Esophagus squamous epithelium (tissue), 5 donors: ENCODE data around the gene MAPK8IP3. TPM values are rescaled to one million over a fixed set of nuclear protein-coding genes. Genes with fewer than 3 reads are reported as not detected.

Experiments
- DNase-seq: peaks from one replicate; lab custom pipeline; 2025; lab: John Stamatoyannopoulos, UW
- H3K27ac ChIP-seq, 4 donors: fragments of 200-600 bp; sonication (generic); one replicate each; pipeline ENCODE4 v1.5.1; 2016 to 2019; ENCODE audit warnings: mild to moderate bottlenecking in 1 of 4
- H3K27me3 ChIP-seq, 4 donors: fragments of 200-600 bp; sonication (generic); 1 replicate in 3 of 4; 2 replicates in 1 of 4; pipeline versions ENCODE4 v1.5.1 to v1.6.0; 2017 to 2021; ENCODE audit warnings: antibody characterized with exemption in 1 of 4
- H3K36me3 ChIP-seq, 3 donors: fragments of 200-600 bp; sonication (generic); one replicate each; pipeline ENCODE4 v1.5.1; 2016 to 2019
- H3K4me1 ChIP-seq, 3 donors: fragments of 200-600 bp; sonication (generic); one replicate each; pipeline ENCODE4 v1.5.1; 2017 to 2019
- H3K4me3 ChIP-seq, 4 donors: fragments of 200-600 bp; sonication (generic); 1 replicate in 3 of 4; 2 replicates in 1 of 4; pipeline ENCODE4 v1.5.1; 2016 to 2019; ENCODE audit warnings: mild to moderate bottlenecking in 2 of 4, moderate library complexity in 1 of 4
- H3K9me3 ChIP-seq, 3 donors: fragments of 200-600 bp; sonication (generic); one replicate each; pipeline ENCODE4 v1.5.1; 2016 to 2019
- CTCF ChIP-seq, 6 experiments: fragments of 450-650 bp in 4 of 6; fragments of 200-600 bp in 2 of 6; sonication (generic) in 2 of 6; IDR thresholded peaks; one replicate each; pipeline ENCODE4 v1.5.1; 2016 to 2019; ENCODE audit warnings: antibody characterized with exemption in 6 of 6, mild to moderate bottlenecking in 4 of 6, moderate library complexity in 4 of 6
- POLR2A ChIP-seq, 4 donors: fragments of 450-650 bp; IDR thresholded peaks; one replicate each; pipeline ENCODE4 v1.6.1; 2017; ENCODE audit warnings: antibody characterized with exemption in 4 of 4, mild to moderate bottlenecking in 4 of 4, moderate library complexity in 3 of 4
- WGBS, 2 donors: methylation state at CpG; one replicate each; pipeline ENCODE4 v1.1.5; 2018; 5-methylcytosine and 5-hydroxymethylcytosine counted together
- intact Hi-C: fragments of 100-400 bp; cut with DNase I; formaldehyde crosslinking; loops from one replicate; pipeline ENCODE4 v1.15.0; 2022
- total RNA-seq, 4 donors: library from RNA; depleted of rRNA; stranded (reverse); fragments of >200 nt; gene quantifications; one replicate each; pipeline ENCODE4 v1.1.0, GENCODE V29; 2016
- donor health status: DM: yes; HTN: yes; CAD: no.

MAPK8IP3 gene
- total RNA-seq = 10 to 100 TPM in 3 of 4 donors, 1 to 10 TPM in 1; 8.6 to 37.6 (median 24.7) TPM

GRCh38 chr16:1705688-1706385, at the start of gene MAPK8IP3:
Gene MAPK8IP3 (plus strand): TSS chr16:1706195. CDS start chr16:1706340, 145 bp downstream.
- H3K36me3 ChIP-seq = peaks cover 0 to 28% (median 0%) of the 10 kb centered on the region in 3 donors
- no peaks in the 10 kb centered on the region for H3K27me3 ChIP-seq
- peak within 1 kb of the TSS; percentile 43 to 97 (median 73) for H3K4me3 ChIP-seq
- H3K9me3 ChIP-seq = no peaks in the 10 kb centered on the region
- 0% methylated on average over 17 to 33 of the region's 79 CpGs for WGBS, 2 donors
- intact Hi-C loops = no loop called here
- peak; percentile 62 for DNase-seq
- peak within 1 kb of the TSS; percentile 93 to 98 (median 94) for H3K27ac ChIP-seq
- TF ChIP-seq POLR2A (IDR thresholded peaks at IDR 0.05) (peak in 3 of 4 donors; percentile 91 to 99 (median 97)), CTCF (IDR thresholded peaks at IDR 0.05) (peak; percentile 90 to 100 (median 100))
- peaks cover 23 to 81% (median 46%) of the 10 kb centered on the region in 3 donors for H3K4me1 ChIP-seq

- no peak overlapping the region for H3K4me3 ChIP-seq
- DNase-seq = no peak
- no peaks in the 10 kb centered on the region for H3K27me3 ChIP-seq
- intact Hi-C loops = no loop called here
- TF ChIP-seq CTCF (IDR thresholded peaks at IDR 0.05) (no peak), POLR2A (IDR thresholded peaks at IDR 0.05) (no peak)
- WGBS, 2 donors = 85 to 98% methylated on average over 4 to 9 of the region's 24 CpGs
- no peaks in the 10 kb centered on the region for H3K9me3 ChIP-seq
- H3K36me3 ChIP-seq = peaks cover 47 to 100% (median 61%) of the 10 kb centered on the region in 3 donors
- no peak overlapping the region for H3K27ac ChIP-seq
- H3K4me1 ChIP-seq = peaks cover 7 to 23% (median 14%) of the 10 kb centered on the region in 3 donors
These were observed 49.0 kb upstream of the MAPK8IP3 start for GRCh38 chr16:1656808-1657617.

GRCh38 chr16:1657841-1658240, 48.2 kb upstream of the MAPK8IP3 start:
- intact Hi-C loops = no loop called here
- H3K36me3 ChIP-seq = peaks cover 55 to 100% (median 60%) of the 10 kb centered on the region in 3 donors
- 99% methylated on average over 9 of the region's 13 CpGs; no CpG with 5 or more reads in 1 of the 2 donors for WGBS, 2 donors

GRCh38 chr16:1659031-1659430, 47.0 kb upstream of the MAPK8IP3 start:
- no peaks in the 10 kb centered on the region for H3K9me3 ChIP-seq
- no peak overlapping the region for H3K4me3 ChIP-seq
- DNase-seq = no peak
- no peak for TF ChIP-seq POLR2A (IDR thresholded peaks at IDR 0.05)
- no peak for TF ChIP-seq CTCF (IDR thresholded peaks at IDR 0.05)
- intact Hi-C loops = no loop called here
- WGBS, 2 donors = 84 to 87% methylated on average over 5 of the region's 5 CpGs
- H3K27ac ChIP-seq = no peak overlapping the region
- H3K27me3 ChIP-seq = no peaks in the 10 kb centered on the region
- peaks cover 7 to 21% (median 13%) of the 10 kb centered on the region in 3 donors for H3K4me1 ChIP-seq
- peaks cover 61 to 100% (median 66%) of the 10 kb centered on the region in 3 donors for H3K36me3 ChIP-seq

More at GRCh38 chr16:1657841-1658240, 48.2 kb upstream of the MAPK8IP3 start:
- Histone ChIP-seq H3K4me1 (peaks cover 7 to 23% (median 14%) of the 10 kb centered on the region in 3 donors), H3K27me3 (no peaks in the 10 kb centered on the region), H3K27ac (no peak overlapping the region), H3K4me3 (no peak overlapping the region), H3K9me3 (no peaks in the 10 kb centered on the region)
- DNase-seq = no peak
- TF ChIP-seq POLR2A (IDR thresholded peaks at IDR 0.05) (no peak), CTCF (IDR thresholded peaks at IDR 0.05) (no peak)
